ENCODE measurements around the gene LRRC15. TPM values are rescaled to one million over a fixed set of nuclear protein-coding genes. Genes with fewer than 3 reads are reported as not detected.

The LRRC15 gene
- total and polyA plus RNA-seq, 2 donors (not counting 3 experiments of a cell fraction or from before 2014, with no cell fraction given): not detected

- H3K27ac ChIP-seq (ENCODE audit: insufficient read depth, low read depth, low read length): no peak overlapping the region
- intact Hi-C loops (cut with micrococcal nuclease): no loop called here
- TF ChIP-seq MYC (IDR thresholded peaks at IDR 0.05; ENCODE audit: low read depth, low read length) (no peak), GATA2 (IDR thresholded peaks at IDR 0.05; ENCODE audit: insufficient read depth, insufficient read length, low read depth, low read length) (no peak), CTCF (IDR thresholded peaks at IDR 0.05; ENCODE audit: extremely low read depth in 1 of 2, insufficient read depth in 1 of 2, low read depth in 1 of 2, low read length in 2 of 2) (no peak), FOS (IDR thresholded peaks at IDR 0.05; ENCODE audit: borderline replicate concordance, insufficient read depth, low read length) (no peak), POLR2A (IDR thresholded peaks at IDR 0.05; ENCODE audit: low read depth, low read length) (no peak), POLR2AphosphoS5 (IDR thresholded peaks at IDR 0.05; ENCODE audit: insufficient read depth, low read depth, low read length) (no peak), JUN (IDR thresholded peaks at IDR 0.05; ENCODE audit: borderline replicate concordance, insufficient read depth, insufficient read length, low read depth) (no peak), EZH2 (IDR thresholded peaks at IDR 0.05; ENCODE audit: borderline replicate concordance, low read depth, low read length, severe bottlenecking) (no peak), MAX (IDR thresholded peaks at IDR 0.05; ENCODE audit: insufficient read depth, insufficient read length) (no peak)
- ChIA-PET CTCF (interaction anchor here (0.6 kb wide), 1 partner anchor 87 kb away, joined by 3 read pairs; no protein-coding TSS in a partner anchor), POLR2A (no interaction called here)
- H3K36me3 ChIP-seq (ENCODE audit: control insufficient read depth in 2 of 2, extremely low read depth in 1 of 2, insufficient read depth in 2 of 2, low read length in 2 of 2): no peaks in the 10 kb centered on the region
- dilution Hi-C loops (cut with MboI; ENCODE audit: extremely low pct_ligation_motif_present, low sequenced_read_pairs): loop anchor here (25.0 kb wide), 1 partner anchor 558 kb away; no protein-coding TSS in a partner anchor
- H3K27me3 ChIP-seq (ENCODE audit: control insufficient read depth in 2 of 2, insufficient read depth in 2 of 2, low read length in 2 of 2): peaks cover 4 to 5% of the 10 kb centered on the region in 2 experiments
- no peak overlapping the region for H3K4me2 ChIP-seq (ENCODE audit: insufficient read depth, low read length)
- DNase-seq (ENCODE audit: low read depth, low spot score): no peak
- H3K9ac ChIP-seq (replicated peaks; ENCODE audit: extremely low read depth, insufficient read depth, low read length): no peak overlapping the region
- H4K20me1 ChIP-seq (replicated peaks; ENCODE audit: control insufficient read depth, extremely low read depth, insufficient read depth, low read length): no peaks in the 10 kb centered on the region
- no peak overlapping the region for H3K4me3 ChIP-seq (replicated peaks in 1 of 3; ENCODE audit: insufficient read depth in 1 of 3, low read depth in 1 of 3, low read length in 3 of 3)
- no peaks in the 10 kb centered on the region for H3K79me2 ChIP-seq (ENCODE audit: control insufficient read depth, insufficient read depth, low read length)
- no peaks in the 10 kb centered on the region for H3K4me1 ChIP-seq (ENCODE audit: control insufficient read depth, extremely low read depth, insufficient read depth, low read length)
- H3K9me3 ChIP-seq (replicated peaks; ENCODE audit: control insufficient read depth, insufficient read depth, low read length): no peaks in the 10 kb centered on the region
- no TSS peak for BruUV-seq (replicated peaks)
- FAIRE-seq: no peak
- no peaks in the 10 kb centered on the region for H3K9me1 ChIP-seq (replicated peaks; ENCODE audit: control insufficient read depth, extremely low read depth, insufficient read depth, low read length)
- H2AFZ ChIP-seq (ENCODE audit: low read depth, low read length): no peak overlapping the region
Observed at GRCh38 chr3:194320744-194321243, 48.7 kb downstream of the LRRC15 start.
